ENCODE results near the gene KLHL28. TPM values are rescaled to one million over a fixed set of nuclear protein-coding genes. Genes with fewer than 3 reads are reported as not detected.

Gene KLHL28
- total and polyA plus RNA-seq, 3 experiments from 2014 or later = 12.3 to 45.3 (median 13.4) TPM

- H3K27me3 ChIP-seq (ENCODE audit: insufficient read depth, low read length, poor library complexity, severe bottlenecking) = no peaks in the 10 kb centered on the region
Measured at GRCh38 chr14:44956866-44957265, 4.9 kb downstream of the KLHL28 start.

GRCh38 chr14:44955528-44955927, 6.2 kb downstream of the KLHL28 start:
- H3K36me3 ChIP-seq (ENCODE audit: insufficient read depth, low read length) = peaks cover 4% of the 10 kb centered on the region
- peaks cover 39% of the 10 kb centered on the region for H3K4me1 ChIP-seq (ENCODE audit: insufficient read depth, low read length)
- no peaks in the 10 kb centered on the region for H3K27me3 ChIP-seq (ENCODE audit: insufficient read depth, low read length, poor library complexity, severe bottlenecking)
- no peak overlapping the region for H3K27ac ChIP-seq (ENCODE audit: low read depth, low read length)
- no peaks in the 10 kb centered on the region for H3K9me3 ChIP-seq (ENCODE audit: low read length)
- H3K4me3 ChIP-seq (ENCODE audit: low read length) = no peak overlapping the region
- DNase-seq = no peak
- Mint-ChIP-seq H3K4me1 (peaks cover 49 to 92% (median 68%) of the 10 kb centered on the region in 3 donors), H3K27me3 (no peaks in the 10 kb centered on the region), H3K9me3 (no peaks in the 10 kb centered on the region), H3K4me3 (peak overlapping the region in 1 of 7 donors; percentile 54), H3K36me3 (peaks cover 6 to 44% (median 7%) of the 10 kb centered on the region in 3 donors), H3K27ac (no peak overlapping the region)
- POLR2A ChIA-PET = interaction anchor here (0.6 kb wide), 1 partner anchor 27 kb away, joined by 4 read pairs; no protein-coding TSS in a partner anchor
- CTCF ChIA-PET = no interaction called here

More at GRCh38 chr14:44956866-44957265, 4.9 kb downstream of the KLHL28 start:
- POLR2A ChIA-PET = interaction anchor here (0.6 kb wide), 1 partner anchor 139 kb away, joined by 5 read pairs; no protein-coding TSS in a partner anchor
- no peaks in the 10 kb centered on the region for H3K9me3 Mint-ChIP-seq
- no peaks in the 10 kb centered on the region for H3K27me3 Mint-ChIP-seq
- Histone ChIP-seq H3K9me3 (ENCODE audit: low read length) (no peaks in the 10 kb centered on the region), H3K27ac (ENCODE audit: low read depth, low read length) (no peak overlapping the region), H3K36me3 (ENCODE audit: insufficient read depth, low read length) (no peaks in the 10 kb centered on the region), H3K4me3 (ENCODE audit: low read length) (no peak overlapping the region), H3K4me1 (ENCODE audit: insufficient read depth, low read length) (peaks cover 44% of the 10 kb centered on the region)
- H3K4me3 Mint-ChIP-seq = peak overlapping the region in 3 of 7 donors; percentile 23 to 48 (median 38)
- no peak overlapping the region for H3K27ac Mint-ChIP-seq
- CTCF ChIA-PET = no interaction called here
- peaks cover 41 to 80% (median 60%) of the 10 kb centered on the region in 3 donors for H3K4me1 Mint-ChIP-seq
- H3K36me3 Mint-ChIP-seq = peaks cover 5 to 33% (median 6%) of the 10 kb centered on the region in 3 donors
- no peak for DNase-seq

- Histone ChIP-seq H3K36me3 (ENCODE audit: insufficient read depth, low read length) (peaks cover 4% of the 10 kb centered on the region), H3K27me3 (ENCODE audit: insufficient read depth, low read length, poor library complexity, severe bottlenecking) (no peaks in the 10 kb centered on the region), H3K4me1 (ENCODE audit: insufficient read depth, low read length) (peaks cover 31% of the 10 kb centered on the region), H3K27ac (ENCODE audit: low read depth, low read length) (no peak overlapping the region), H3K4me3 (ENCODE audit: low read length) (no peak overlapping the region), H3K9me3 (ENCODE audit: low read length) (no peaks in the 10 kb centered on the region)
- no peaks in the 10 kb centered on the region for H3K27me3 Mint-ChIP-seq
- peaks cover 52 to 88% (median 62%) of the 10 kb centered on the region in 3 donors for H3K4me1 Mint-ChIP-seq
- H3K9me3 Mint-ChIP-seq = no peaks in the 10 kb centered on the region
- peaks cover 6 to 46% (median 7%) of the 10 kb centered on the region in 3 donors for H3K36me3 Mint-ChIP-seq
- POLR2A ChIA-PET = no interaction called here
- DNase-seq = no peak
- CTCF ChIA-PET = no interaction called here
- no peak overlapping the region for H3K27ac Mint-ChIP-seq
- no peak overlapping the region for H3K4me3 Mint-ChIP-seq
Measured at GRCh38 chr14:44954750-44955149, 7.0 kb downstream of the KLHL28 start.

GRCh38 chr14:44952391-44953110, 9.2 kb downstream of the KLHL28 start:
- no peak overlapping the region for H3K4me3 ChIP-seq (ENCODE audit: low read length)
- H3K9me3 ChIP-seq (ENCODE audit: low read length) = no peaks in the 10 kb centered on the region
- POLR2A ChIA-PET = interaction anchor here (1.0 kb wide), 1 partner anchor 10 kb away, joined by 3 read pairs; no protein-coding TSS in a partner anchor
- DNase-seq = no peak
- H3K27me3 ChIP-seq (ENCODE audit: insufficient read depth, low read length, poor library complexity, severe bottlenecking) = no peaks in the 10 kb centered on the region
- CTCF ChIA-PET = interaction anchor here (1.3 kb wide), 1 partner anchor 9 kb away, joined by 4 read pairs; the partner anchor contains the start of genes KLHL28 and TOGARAM1
- Mint-ChIP-seq H3K4me3 (peak overlapping the region in 2 of 7 donors; percentile 1 to 42), H3K36me3 (peaks cover 6 to 55% (median 7%) of the 10 kb centered on the region in 3 donors), H3K4me1 (peaks cover 60 to 86% (median 73%) of the 10 kb centered on the region in 3 donors), H3K27me3 (no peaks in the 10 kb centered on the region), H3K9me3 (no peaks in the 10 kb centered on the region), H3K27ac (peak overlapping the region in 3 of 8 donors; percentile 5 to 64 (median 20))
- peaks cover 13% of the 10 kb centered on the region for H3K4me1 ChIP-seq (ENCODE audit: insufficient read depth, low read length)
- H3K36me3 ChIP-seq (ENCODE audit: insufficient read depth, low read length) = peaks cover 4% of the 10 kb centered on the region
- no peak overlapping the region for H3K27ac ChIP-seq (ENCODE audit: low read depth, low read length)

- Histone ChIP-seq H3K27ac (ENCODE audit: low read depth, low read length) (no peak overlapping the region), H3K4me1 (ENCODE audit: insufficient read depth, low read length) (no peaks in the 10 kb centered on the region), H3K36me3 (ENCODE audit: insufficient read depth, low read length) (peaks cover 4% of the 10 kb centered on the region), H3K4me3 (ENCODE audit: low read length) (no peak overlapping the region), H3K9me3 (ENCODE audit: low read length) (no peaks in the 10 kb centered on the region), H3K27me3 (ENCODE audit: insufficient read depth, low read length, poor library complexity, severe bottlenecking) (no peaks in the 10 kb centered on the region)
- Mint-ChIP-seq H3K27ac (peak overlapping the region in 2 of 8 donors; percentile 33 to 42), H3K36me3 (peaks cover 13 to 60% (median 14%) of the 10 kb centered on the region in 3 donors), H3K9me3 (no peaks in the 10 kb centered on the region), H3K4me3 (no peak overlapping the region), H3K27me3 (no peaks in the 10 kb centered on the region), H3K4me1 (peaks cover 56 to 83% (median 74%) of the 10 kb centered on the region in 3 donors)
- no peak for DNase-seq
- ChIA-PET CTCF (no interaction called here), POLR2A (no interaction called here)
Measured at GRCh38 chr14:44951051-44951450, 10.7 kb downstream of the KLHL28 start.

GRCh38 chr14:44945264-44945663, 16.5 kb downstream of the KLHL28 start:
- no peaks in the 10 kb centered on the region for H3K4me1 ChIP-seq (ENCODE audit: insufficient read depth, low read length)
- POLR2A ChIA-PET = no interaction called here
- peaks cover 24% of the 10 kb centered on the region for H3K36me3 ChIP-seq (ENCODE audit: insufficient read depth, low read length)
- peaks cover 52 to 71% (median 70%) of the 10 kb centered on the region in 3 donors for H3K4me1 Mint-ChIP-seq
- no peak overlapping the region for H3K4me3 Mint-ChIP-seq
- no peaks in the 10 kb centered on the region for H3K27me3 Mint-ChIP-seq
- H3K4me3 ChIP-seq (ENCODE audit: low read length) = no peak overlapping the region
- H3K9me3 Mint-ChIP-seq = no peaks in the 10 kb centered on the region
- no peaks in the 10 kb centered on the region for H3K9me3 ChIP-seq (ENCODE audit: low read length)
- no peaks in the 10 kb centered on the region for H3K27me3 ChIP-seq (ENCODE audit: insufficient read depth, low read length, poor library complexity, severe bottlenecking)
- peaks cover 34 to 64% (median 39%) of the 10 kb centered on the region in 3 donors for H3K36me3 Mint-ChIP-seq
- no peak for DNase-seq
- no peak overlapping the region for H3K27ac ChIP-seq (ENCODE audit: low read depth, low read length)
- CTCF ChIA-PET = interaction anchor here (0.9 kb wide), 1 partner anchor 17 kb away, joined by 3 read pairs; the partner anchor contains the start of genes KLHL28 and TOGARAM1
- H3K27ac Mint-ChIP-seq = no peak overlapping the region

- no peak overlapping the region for H3K4me3 ChIP-seq (ENCODE audit: low read length)
- no peaks in the 10 kb centered on the region for H3K27me3 Mint-ChIP-seq
- CTCF ChIA-PET = no interaction called here
- POLR2A ChIA-PET = no interaction called here
- H3K36me3 Mint-ChIP-seq = peaks cover 37 to 72% (median 40%) of the 10 kb centered on the region in 3 donors
- H3K9me3 ChIP-seq (ENCODE audit: low read length) = no peaks in the 10 kb centered on the region
- no peak for DNase-seq
- no peak overlapping the region for H3K4me3 Mint-ChIP-seq
- H3K9me3 Mint-ChIP-seq = no peaks in the 10 kb centered on the region
- H3K27me3 ChIP-seq (ENCODE audit: insufficient read depth, low read length, poor library complexity, severe bottlenecking) = no peaks in the 10 kb centered on the region
- H3K4me1 Mint-ChIP-seq = peaks cover 52 to 72% (median 72%) of the 10 kb centered on the region in 3 donors
- no peaks in the 10 kb centered on the region for H3K4me1 ChIP-seq (ENCODE audit: insufficient read depth, low read length)
- H3K36me3 ChIP-seq (ENCODE audit: insufficient read depth, low read length) = peaks cover 24% of the 10 kb centered on the region
- H3K27ac Mint-ChIP-seq = peak overlapping the region in 1 of 8 donors; percentile 43
- H3K27ac ChIP-seq (ENCODE audit: low read depth, low read length) = no peak overlapping the region
Measured at GRCh38 chr14:44944107-44944506, 17.6 kb downstream of the KLHL28 start.

- H3K4me1 ChIP-seq (ENCODE audit: insufficient read depth, low read length) = no peaks in the 10 kb centered on the region
- POLR2A ChIA-PET = interaction anchor here (1.0 kb wide), 1 partner anchor 10 kb away, joined by 3 read pairs; no protein-coding TSS in a partner anchor
- peak overlapping the region in 5 of 8 donors; percentile 7 to 49 (median 28) for H3K27ac Mint-ChIP-seq
- H3K27me3 ChIP-seq (ENCODE audit: insufficient read depth, low read length, poor library complexity, severe bottlenecking) = no peaks in the 10 kb centered on the region
- peaks cover 41 to 76% (median 50%) of the 10 kb centered on the region in 3 donors for H3K36me3 Mint-ChIP-seq
- H3K36me3 ChIP-seq (ENCODE audit: insufficient read depth, low read length) = peaks cover 31% of the 10 kb centered on the region
- no peaks in the 10 kb centered on the region for H3K9me3 Mint-ChIP-seq
- H3K4me3 ChIP-seq (ENCODE audit: low read length) = no peak overlapping the region
- DNase-seq = no peak
- no peaks in the 10 kb centered on the region for H3K9me3 ChIP-seq (ENCODE audit: low read length)
- peaks cover 50 to 70% (median 69%) of the 10 kb centered on the region in 3 donors for H3K4me1 Mint-ChIP-seq
- H3K27me3 Mint-ChIP-seq = no peaks in the 10 kb centered on the region
- H3K4me3 Mint-ChIP-seq = peak overlapping the region in 1 of 7 donors; percentile 6
- CTCF ChIA-PET = interaction anchor here (1.5 kb wide), 1 partner anchor 19 kb away, joined by 3 read pairs; the partner anchor contains the start of genes KLHL28 and TOGARAM1
- H3K27ac ChIP-seq (ENCODE audit: low read depth, low read length) = no peak overlapping the region
Measured at GRCh38 chr14:44942436-44942835, 19.3 kb downstream of the KLHL28 start.
